ENCODE measurements around the gene MAD1L1.
A peak's percentile ranks its signal among the peaks of the same experiment; 100 is the strongest.

The MAD1L1 gene

GRCh38 chr7:1922870-1923236 lies 309.9 kb downstream of the MAD1L1 start:
- no peak for DNase-seq (ENCODE audit: low read depth)
- TF ChIP-seq, protein P1, sequence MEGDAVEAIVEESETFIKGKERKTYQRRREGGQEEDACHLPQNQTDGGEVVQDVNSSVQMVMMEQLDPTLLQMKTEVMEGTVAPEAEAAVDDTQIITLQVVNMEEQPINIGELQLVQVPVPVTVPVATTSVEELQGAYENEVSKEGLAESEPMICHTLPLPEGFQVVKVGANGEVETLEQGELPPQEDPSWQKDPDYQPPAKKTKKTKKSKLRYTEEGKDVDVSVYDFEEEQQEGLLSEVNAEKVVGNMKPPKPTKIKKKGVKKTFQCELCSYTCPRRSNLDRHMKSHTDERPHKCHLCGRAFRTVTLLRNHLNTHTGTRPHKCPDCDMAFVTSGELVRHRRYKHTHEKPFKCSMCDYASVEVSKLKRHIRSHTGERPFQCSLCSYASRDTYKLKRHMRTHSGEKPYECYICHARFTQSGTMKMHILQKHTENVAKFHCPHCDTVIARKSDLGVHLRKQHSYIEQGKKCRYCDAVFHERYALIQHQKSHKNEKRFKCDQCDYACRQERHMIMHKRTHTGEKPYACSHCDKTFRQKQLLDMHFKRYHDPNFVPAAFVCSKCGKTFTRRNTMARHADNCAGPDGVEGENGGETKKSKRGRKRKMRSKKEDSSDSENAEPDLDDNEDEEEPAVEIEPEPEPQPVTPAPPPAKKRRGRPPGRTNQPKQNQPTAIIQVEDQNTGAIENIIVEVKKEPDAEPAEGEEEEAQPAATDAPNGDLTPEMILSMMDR (IDR thresholded peaks at IDR 0.05; ENCODE audit: low read length, missing control alignments): peak; percentile 4
- H3K4me3 ChIP-seq (replicated peaks; ENCODE audit: low read depth, low read length): no peak overlapping the region

DNA sequence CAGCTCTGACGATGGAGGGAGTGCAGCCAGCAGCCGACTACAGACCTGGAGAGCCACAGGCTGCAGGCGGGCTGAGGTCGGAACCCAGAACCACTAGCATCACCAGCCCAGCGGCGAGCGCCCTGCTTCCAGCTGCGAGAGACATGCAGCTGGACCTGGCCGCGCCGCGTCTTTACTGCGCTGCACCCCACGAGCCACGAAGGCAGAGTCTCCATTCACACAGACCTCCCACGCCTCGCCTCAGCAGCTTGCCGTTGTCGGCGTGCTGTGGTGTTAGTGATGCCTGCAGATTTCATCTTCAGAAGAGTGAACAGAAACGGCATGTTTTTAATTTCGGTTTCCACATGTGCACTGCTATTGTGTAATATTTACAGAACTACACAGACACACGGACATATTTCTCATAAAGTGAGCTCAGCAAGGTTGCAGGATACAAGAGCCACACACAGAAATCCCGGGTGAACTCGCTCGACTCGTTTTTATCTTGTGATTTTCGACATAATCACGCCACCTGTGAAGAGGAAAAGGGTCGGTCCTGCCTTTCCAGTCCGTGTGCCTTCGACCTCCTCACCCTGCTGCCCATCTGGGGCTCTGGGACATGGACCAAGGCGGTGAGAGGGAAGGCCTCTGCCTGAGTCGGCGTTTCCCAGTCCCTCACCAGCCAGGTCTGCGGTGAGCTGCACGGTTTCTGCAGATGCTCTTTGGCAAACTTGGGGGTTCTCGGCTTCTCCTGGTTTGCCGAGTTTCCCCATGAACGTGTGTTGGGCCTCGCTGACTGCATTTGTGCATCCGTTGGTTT lies 310.5 kb downstream of the MAD1L1 start:
- TF ChIP-seq, protein P1 (IDR thresholded peaks at IDR 0.05; ENCODE audit: low read length, missing control alignments): no peak
- no peak for DNase-seq (ENCODE audit: low read depth)
- H3K4me3 ChIP-seq (replicated peaks; ENCODE audit: low read depth, low read length): no peak overlapping the region

DNA sequence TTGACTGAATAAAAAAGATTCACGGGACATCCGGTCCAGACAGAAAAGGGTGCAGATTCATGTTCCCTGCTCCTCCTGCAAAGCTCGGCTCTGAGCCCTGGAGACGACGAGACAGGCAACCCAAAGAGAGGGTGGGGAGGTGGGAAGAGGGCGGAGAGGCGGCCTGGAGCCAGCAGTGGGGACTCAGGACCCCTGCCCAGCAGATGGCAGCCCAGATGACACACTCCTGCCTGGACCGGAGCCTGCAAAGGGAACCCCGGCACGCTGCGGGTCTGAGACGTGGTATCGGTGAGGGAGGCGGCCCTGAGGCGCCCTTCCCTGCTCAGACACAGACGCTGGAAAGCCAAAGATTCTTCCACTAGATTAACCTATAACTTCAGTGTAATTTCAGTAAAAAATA lies 311.9 kb downstream of the MAD1L1 start:
- H3K4me3 ChIP-seq (replicated peaks; ENCODE audit: low read depth, low read length): no peak overlapping the region
- TF ChIP-seq, protein P1 (IDR thresholded peaks at IDR 0.05; ENCODE audit: low read length, missing control alignments): no peak
- DNase-seq (ENCODE audit: low read depth): no peak

- DNase-seq (ENCODE audit: low read depth): no peak
- TF ChIP-seq, protein P1 (IDR thresholded peaks at IDR 0.05; ENCODE audit: low read length, missing control alignments): no peak
- no peak overlapping the region for H3K4me3 ChIP-seq (replicated peaks; ENCODE audit: low read depth, low read length)
Measured at GRCh38 chr7:1920266-1920681, 312.5 kb downstream of the MAD1L1 start.

GRCh38 chr7:1919539-1920265 lies 313.0 kb downstream of the MAD1L1 start:
- TF ChIP-seq, protein P1 (IDR thresholded peaks at IDR 0.05; ENCODE audit: low read length, missing control alignments): no peak
- no peak overlapping the region for H3K4me3 ChIP-seq (replicated peaks; ENCODE audit: low read depth, low read length)
- no peak for DNase-seq (ENCODE audit: low read depth)

GRCh38 chr7:1918881-1919525 lies 313.7 kb downstream of the MAD1L1 start:
- H3K4me3 ChIP-seq (replicated peaks; ENCODE audit: low read depth, low read length): no peak overlapping the region
- TF ChIP-seq, protein P1 (IDR thresholded peaks at IDR 0.05; ENCODE audit: low read length, missing control alignments): no peak
- DNase-seq (ENCODE audit: low read depth): no peak
